ENCODE measurements around the gene PPM1L.

PPM1L gene

DNA sequence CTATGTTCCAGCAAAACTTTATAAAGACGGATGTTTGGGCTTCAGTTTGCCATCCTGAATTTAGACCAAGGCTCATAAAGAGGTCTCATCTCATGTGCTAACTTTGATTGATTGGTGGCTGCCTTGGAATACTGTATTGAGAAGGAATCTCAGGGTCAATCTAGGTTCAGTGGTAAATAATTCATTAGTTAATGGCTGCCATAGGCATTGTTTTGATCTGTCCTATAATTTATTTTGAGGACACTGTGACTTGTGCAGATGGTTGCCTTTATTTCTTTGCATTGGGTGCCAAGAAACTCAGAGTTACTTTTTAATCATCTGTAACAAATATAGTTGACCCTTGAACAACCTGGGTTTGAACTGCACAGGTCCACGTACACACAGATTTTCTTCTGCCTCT is 189.3 kb downstream of the PPM1L start:
- no peak overlapping the region for H3K27ac ChIP-seq
- TF ChIP-seq, protein P1, sequence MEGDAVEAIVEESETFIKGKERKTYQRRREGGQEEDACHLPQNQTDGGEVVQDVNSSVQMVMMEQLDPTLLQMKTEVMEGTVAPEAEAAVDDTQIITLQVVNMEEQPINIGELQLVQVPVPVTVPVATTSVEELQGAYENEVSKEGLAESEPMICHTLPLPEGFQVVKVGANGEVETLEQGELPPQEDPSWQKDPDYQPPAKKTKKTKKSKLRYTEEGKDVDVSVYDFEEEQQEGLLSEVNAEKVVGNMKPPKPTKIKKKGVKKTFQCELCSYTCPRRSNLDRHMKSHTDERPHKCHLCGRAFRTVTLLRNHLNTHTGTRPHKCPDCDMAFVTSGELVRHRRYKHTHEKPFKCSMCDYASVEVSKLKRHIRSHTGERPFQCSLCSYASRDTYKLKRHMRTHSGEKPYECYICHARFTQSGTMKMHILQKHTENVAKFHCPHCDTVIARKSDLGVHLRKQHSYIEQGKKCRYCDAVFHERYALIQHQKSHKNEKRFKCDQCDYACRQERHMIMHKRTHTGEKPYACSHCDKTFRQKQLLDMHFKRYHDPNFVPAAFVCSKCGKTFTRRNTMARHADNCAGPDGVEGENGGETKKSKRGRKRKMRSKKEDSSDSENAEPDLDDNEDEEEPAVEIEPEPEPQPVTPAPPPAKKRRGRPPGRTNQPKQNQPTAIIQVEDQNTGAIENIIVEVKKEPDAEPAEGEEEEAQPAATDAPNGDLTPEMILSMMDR (conservative IDR thresholded peaks at IDR 0.05; ENCODE audit: low read depth, low read length) = no peak
- H3K27me3 ChIP-seq (ENCODE audit: insufficient read depth, low read depth) = no peaks in the 10 kb centered on the region
- H3K9ac ChIP-seq = no peak overlapping the region
- peaks cover 9% of the 10 kb centered on the region for H3K4me1 ChIP-seq (ENCODE audit: low read depth, poor library complexity, severe bottlenecking)
- no peak overlapping the region for H3K4me2 ChIP-seq
- no peaks in the 10 kb centered on the region for H3K79me2 ChIP-seq (ENCODE audit: insufficient read depth, low read depth)
- no peaks in the 10 kb centered on the region for H3K36me3 ChIP-seq (ENCODE audit: insufficient read depth)
- no peak overlapping the region for H2AFZ ChIP-seq (ENCODE audit: low read depth)
- H4K20me1 ChIP-seq (ENCODE audit: insufficient read depth) = no peaks in the 10 kb centered on the region
- no peak overlapping the region for H3K4me3 ChIP-seq (IDR thresholded peaks at IDR 0.05; ENCODE audit: insufficient read depth, low read depth, low read length)

GRCh38 chr3:160948273-160948672 is 192.2 kb downstream of the PPM1L start:
- no peaks in the 10 kb centered on the region for H3K36me3 ChIP-seq (ENCODE audit: insufficient read depth)
- TF ChIP-seq, protein P1 (conservative IDR thresholded peaks at IDR 0.05; ENCODE audit: low read depth, low read length) = no peak
- no peak overlapping the region for H2AFZ ChIP-seq (ENCODE audit: low read depth)
- no peak overlapping the region for H3K4me3 ChIP-seq (IDR thresholded peaks at IDR 0.05; ENCODE audit: insufficient read depth, low read depth, low read length)
- H3K79me2 ChIP-seq (ENCODE audit: insufficient read depth, low read depth) = no peaks in the 10 kb centered on the region
- H3K9ac ChIP-seq = no peak overlapping the region
- H3K27me3 ChIP-seq (ENCODE audit: insufficient read depth, low read depth) = no peaks in the 10 kb centered on the region
- no peaks in the 10 kb centered on the region for H4K20me1 ChIP-seq (ENCODE audit: insufficient read depth)
- no peak overlapping the region for H3K4me2 ChIP-seq
- no peaks in the 10 kb centered on the region for H3K4me1 ChIP-seq (ENCODE audit: low read depth, poor library complexity, severe bottlenecking)
- no peak overlapping the region for H3K27ac ChIP-seq

- no peaks in the 10 kb centered on the region for H3K79me2 ChIP-seq (ENCODE audit: insufficient read depth, low read depth)
- TF ChIP-seq, protein P1 (conservative IDR thresholded peaks at IDR 0.05; ENCODE audit: low read depth, low read length) = no peak
- H3K27me3 ChIP-seq (ENCODE audit: insufficient read depth, low read depth) = no peaks in the 10 kb centered on the region
- H3K4me1 ChIP-seq (ENCODE audit: low read depth, poor library complexity, severe bottlenecking) = no peaks in the 10 kb centered on the region
- no peaks in the 10 kb centered on the region for H3K36me3 ChIP-seq (ENCODE audit: insufficient read depth)
- H2AFZ ChIP-seq (ENCODE audit: low read depth) = no peak overlapping the region
- no peaks in the 10 kb centered on the region for H4K20me1 ChIP-seq (ENCODE audit: insufficient read depth)
- no peak overlapping the region for H3K4me3 ChIP-seq (IDR thresholded peaks at IDR 0.05; ENCODE audit: insufficient read depth, low read depth, low read length)
- no peak overlapping the region for H3K9ac ChIP-seq
- no peak overlapping the region for H3K27ac ChIP-seq
- no peak overlapping the region for H3K4me2 ChIP-seq
These were observed 193.4 kb downstream of the PPM1L start for GRCh38 chr3:160949460-160949859.

GRCh38 chr3:160950542-160950941 is 194.5 kb downstream of the PPM1L start:
- Histone ChIP-seq H3K4me2 (no peak overlapping the region), H3K79me2 (ENCODE audit: insufficient read depth, low read depth) (no peaks in the 10 kb centered on the region), H3K27ac (no peak overlapping the region), H2AFZ (ENCODE audit: low read depth) (no peak overlapping the region), H3K27me3 (ENCODE audit: insufficient read depth, low read depth) (no peaks in the 10 kb centered on the region), H4K20me1 (ENCODE audit: insufficient read depth) (no peaks in the 10 kb centered on the region), H3K9ac (no peak overlapping the region), H3K36me3 (ENCODE audit: insufficient read depth) (no peaks in the 10 kb centered on the region), H3K4me3 (IDR thresholded peaks at IDR 0.05; ENCODE audit: insufficient read depth, low read depth, low read length) (no peak overlapping the region), H3K4me1 (ENCODE audit: low read depth, poor library complexity, severe bottlenecking) (no peaks in the 10 kb centered on the region)
- TF ChIP-seq, protein P1 (conservative IDR thresholded peaks at IDR 0.05; ENCODE audit: low read depth, low read length) = no peak

Measured in KMS-11 (cell line).